OCI-LY7 (cell line): ENCODE data around the gene DPF3. TPM values are rescaled to one million over a fixed set of nuclear protein-coding genes. Genes with fewer than 3 reads are reported as not detected.

ENCODE experiments used
- BruUV-seq: library from RNA; stranded (reverse); fragments of 400-500 nt; replicated peaks from 2 replicates; lab custom pipeline; 2021; lab: Mats Ljungman, UMichigan
- CTCF ChIA-PET: fragments of 300-600 bp; sonication (Branson Sonifier 250); formaldehyde crosslinking; loops from one replicate; lab custom pipeline; 2022; ENCODE audit warnings: antibody characterized with exemption; ENCODE audit not compliant: unreplicated experiment; lab: Charles Lee
- POLR2A ChIA-PET: fragments of 300-600 bp; sonication (Branson Sonifier 250); formaldehyde crosslinking; loops from one replicate; lab custom pipeline; 2022; ENCODE audit warnings: antibody characterized with exemption; lab: Charles Lee
- DNase-seq: peaks from one replicate; pipeline ENCODE4 v3.0.0-alpha.2; 2015; ENCODE audit warnings: low spot score
- H2AFZ ChIP-seq: fragments of 200-600 bp; sonication (generic), shearing (Covaris generic); 2 replicates; pipeline ENCODE4 v1.6.1; 2014; ENCODE audit warnings: mild to moderate bottlenecking, antibody characterized with exemption, low read length, moderate library complexity
- H3K27ac ChIP-seq: fragments of 200-600 bp; sonication (generic); 2 replicates; pipeline ENCODE4 v1.5.1; 2014; ENCODE audit warnings: mixed run types, low read depth, mild to moderate bottlenecking, moderate library complexity, low read length, inconsistent platforms; ENCODE audit not compliant: poor library complexity, severe bottlenecking
- H3K36me3 ChIP-seq: fragments of 200-600 bp; sonication (generic); 2 replicates; pipeline ENCODE4 v1.6.1; 2014; ENCODE audit warnings: mild to moderate bottlenecking, antibody characterized with exemption, low read length, moderate library complexity, mixed read lengths; ENCODE audit not compliant: insufficient read depth
- H3K4me1 ChIP-seq: fragments of 200-600 bp; sonication (generic); 2 replicates; pipeline ENCODE4 v1.5.1; 2014; ENCODE audit warnings: mild to moderate bottlenecking, low read length; ENCODE audit not compliant: insufficient read depth, poor library complexity, severe bottlenecking
- H3K4me2 ChIP-seq: fragments of 200-600 bp; sonication (generic); 2 replicates; pipeline ENCODE4 v1.6.1; 2014; ENCODE audit warnings: mild to moderate bottlenecking, low read length
- H3K4me3 ChIP-seq: fragments of 200-600 bp; sonication (generic); 2 replicates; pipeline ENCODE4 v1.5.1; 2014; ENCODE audit warnings: mild to moderate bottlenecking, low read depth, low read length; ENCODE audit not compliant: poor library complexity, severe bottlenecking
- H3K79me2 ChIP-seq: fragments of 200-600 bp; sonication (generic); 2 replicates; pipeline ENCODE4 v1.6.1; 2016; ENCODE audit warnings: low read depth, mild to moderate bottlenecking, low read length, moderate library complexity, mixed read lengths; ENCODE audit not compliant: insufficient read depth
- H3K9me2 ChIP-seq: fragments of 200-600 bp; sonication (generic); 2 replicates; pipeline ENCODE4 v1.6.1; 2016; ENCODE audit warnings: mild to moderate bottlenecking, low read length, mixed read lengths; ENCODE audit not compliant: insufficient read depth
- H3K9me3 ChIP-seq: fragments of 200-600 bp; sonication (generic); 2 replicates; pipeline ENCODE4 v1.6.1; 2014; ENCODE audit warnings: mild to moderate bottlenecking, mixed run types, low read length, mixed read lengths
- H4K20me1 ChIP-seq: fragments of 200-600 bp; sonication (generic); 2 replicates; pipeline ENCODE4 v1.6.1; 2014; ENCODE audit warnings: mild to moderate bottlenecking, antibody characterized with exemption, low read length, moderate library complexity, mixed read lengths; ENCODE audit not compliant: insufficient read depth
- CTCF ChIP-seq: fragments of 200-600 bp; sonication (generic); conservative IDR thresholded peaks from 2 replicates; pipeline ENCODE4 v1.5.1; 2014; ENCODE audit warnings: mild to moderate bottlenecking, antibody characterized with exemption, low read length, moderate library complexity, mixed read lengths
- EZH2phosphoT487 ChIP-seq: fragments of 200-600 bp; sonication (generic); IDR thresholded peaks from 2 replicates; pipeline ENCODE4 v1.6.1; 2018; ENCODE audit warnings: low read depth, borderline replicate concordance, mild to moderate bottlenecking, mixed run types, antibody characterized with exemption, low read length, moderate library complexity, mixed read lengths
- intact Hi-C: fragments of 100-400 bp; cut with micrococcal nuclease; formaldehyde crosslinking; loops from one replicate; pipeline ENCODE4 v1.10.0; 2022; ENCODE audit not compliant: unreplicated experiment
- total RNA-seq, 2 experiments: library from RNA; depleted of rRNA in 1 of 2; stranded (reverse); fragments of >200 nt in 1 of 2; shearing (Covaris generic) in 1 of 2; gene quantifications; 2 replicates each; pipeline ENCODE4 v1.2.3, GENCODE V29; 2014 to 2022

DPF3 gene
- total RNA-seq, 2 experiments from 2014 or later: 0.42 TPM; not detected in 1

- no peak overlapping the region for H3K4me3 ChIP-seq
- no peak overlapping the region for H3K4me2 ChIP-seq
- no peak for DNase-seq
- H4K20me1 ChIP-seq: no peaks in the 10 kb centered on the region
- no peak overlapping the region for H2AFZ ChIP-seq
- BruUV-seq: no TSS peak
- intact Hi-C loops: no loop called here
- no peaks in the 10 kb centered on the region for H3K36me3 ChIP-seq
- H3K4me1 ChIP-seq: no peaks in the 10 kb centered on the region
- POLR2A ChIA-PET: no interaction called here
- TF ChIP-seq CTCF (no peak), EZH2phosphoT487 (no peak)
- H3K27ac ChIP-seq: no peak overlapping the region
- 0 out of 2 replicates have a peak, but pooled peaks cover 7% of the 10 kb centered on the region for H3K9me3 ChIP-seq
- no peaks in the 10 kb centered on the region for H3K79me2 ChIP-seq
- H3K9me2 ChIP-seq: no peaks in the 10 kb centered on the region
- CTCF ChIA-PET: no interaction called here
These were observed 74.9 kb downstream of the DPF3 start for GRCh38 chr14:72818998-72819397.

- TF ChIP-seq CTCF (no peak), EZH2phosphoT487 (no peak)
- Histone ChIP-seq H3K9me3 (0 out of 2 replicates have a peak, but pooled peaks cover 7% of the 10 kb centered on the region), H3K4me3 (no peak overlapping the region), H3K4me2 (no peak overlapping the region), H3K4me1 (no peaks in the 10 kb centered on the region), H3K27ac (no peak overlapping the region), H2AFZ (no peak overlapping the region), H3K36me3 (no peaks in the 10 kb centered on the region), H3K79me2 (no peaks in the 10 kb centered on the region), H3K9me2 (no peaks in the 10 kb centered on the region), H4K20me1 (no peaks in the 10 kb centered on the region)
- CTCF ChIA-PET: no interaction called here
- intact Hi-C loops: no loop called here
- POLR2A ChIA-PET: no interaction called here
- no peak for DNase-seq
- no TSS peak for BruUV-seq
These were observed 77.6 kb downstream of the DPF3 start for GRCh38 chr14:72816287-72816686.

GRCh38 chr14:72815430-72815829, 78.5 kb downstream of the DPF3 start:
- TF ChIP-seq CTCF (no peak), EZH2phosphoT487 (no peak)
- Histone ChIP-seq H3K4me3 (no peak overlapping the region), H3K9me2 (no peaks in the 10 kb centered on the region), H3K9me3 (0 out of 2 replicates have a peak, but pooled peaks cover 7% of the 10 kb centered on the region), H2AFZ (no peak overlapping the region), H3K36me3 (no peaks in the 10 kb centered on the region), H3K4me2 (no peak overlapping the region), H3K4me1 (no peaks in the 10 kb centered on the region), H3K79me2 (no peaks in the 10 kb centered on the region), H4K20me1 (no peaks in the 10 kb centered on the region), H3K27ac (no peak overlapping the region)
- ChIA-PET CTCF (no interaction called here), POLR2A (no interaction called here)
- no TSS peak for BruUV-seq
- intact Hi-C loops: no loop called here
- DNase-seq: no peak
